ENCODE data around the gene AKIRIN2.
"Not testable (repeated sequence)": the region's sequence is repeated elsewhere in the genome, so short reads cannot be mapped to it uniquely, and the experiment has no call there.

AKIRIN2 gene

GRCh38 chr6:87687296-87687695, 14.7 kb downstream of the AKIRIN2 start:
- DNase-seq: no peak

- DNase-seq: not testable (repeated sequence)
Observed at GRCh38 chr6:87686636-87687205, 15.3 kb downstream of the AKIRIN2 start.

DNA sequence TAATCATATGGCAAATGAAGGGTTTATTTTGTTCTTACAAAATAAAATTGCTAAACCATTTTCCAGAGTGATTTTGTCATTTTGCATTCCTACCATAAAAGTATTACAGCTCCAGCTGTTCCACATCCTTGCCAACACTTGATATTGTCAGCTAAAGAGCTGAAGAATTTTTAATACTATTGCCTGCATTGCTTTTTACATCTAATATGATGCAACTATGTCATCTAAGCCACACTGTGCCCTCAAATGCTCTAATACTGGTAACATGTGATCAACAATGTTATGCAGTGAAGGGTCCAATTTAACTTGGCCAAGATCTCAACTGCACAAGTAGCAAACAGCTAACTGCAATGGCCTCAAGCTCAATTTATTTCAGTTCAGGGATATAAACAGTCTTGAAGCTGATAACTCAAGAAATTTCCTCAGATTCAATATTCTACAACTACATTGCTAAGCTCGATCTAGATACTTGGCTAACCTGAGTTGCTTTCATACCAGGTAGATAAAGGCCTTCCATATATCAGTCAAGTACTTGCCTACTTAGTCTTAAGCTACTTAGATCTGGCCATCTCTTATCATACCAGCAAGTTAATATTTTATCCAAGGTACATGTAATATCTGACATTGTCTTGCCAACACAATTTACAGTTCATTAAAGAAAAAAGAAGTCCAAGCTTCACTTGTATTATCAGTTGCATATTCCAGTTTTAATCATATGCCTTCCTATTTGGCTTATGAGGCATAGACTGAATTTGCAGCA, 17.0 kb downstream of the AKIRIN2 start:
- no peak for DNase-seq

DNA sequence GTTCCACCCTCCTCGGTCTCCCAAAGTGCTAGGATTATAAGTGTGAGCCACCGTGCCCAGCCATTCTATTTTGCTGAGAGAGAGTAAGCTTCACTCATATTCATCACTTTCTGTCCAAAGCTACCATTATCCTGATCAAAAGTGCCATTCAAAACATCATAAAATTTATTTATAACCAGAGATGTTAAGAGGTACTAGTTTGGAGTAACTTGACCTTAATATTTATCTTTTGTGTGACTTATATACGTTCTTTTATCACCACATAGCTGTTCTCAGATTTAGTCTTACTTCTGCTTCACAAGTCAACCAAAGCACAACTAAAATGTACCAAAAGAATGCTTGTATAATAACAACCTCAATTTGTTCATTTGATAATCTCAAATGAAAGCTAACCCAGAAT, 18.1 kb downstream of the AKIRIN2 start:
- DNase-seq: no peak

- DNase-seq: no peak
Observed at GRCh38 chr6:87682310-87682709, 19.7 kb downstream of the AKIRIN2 start.

DNA sequence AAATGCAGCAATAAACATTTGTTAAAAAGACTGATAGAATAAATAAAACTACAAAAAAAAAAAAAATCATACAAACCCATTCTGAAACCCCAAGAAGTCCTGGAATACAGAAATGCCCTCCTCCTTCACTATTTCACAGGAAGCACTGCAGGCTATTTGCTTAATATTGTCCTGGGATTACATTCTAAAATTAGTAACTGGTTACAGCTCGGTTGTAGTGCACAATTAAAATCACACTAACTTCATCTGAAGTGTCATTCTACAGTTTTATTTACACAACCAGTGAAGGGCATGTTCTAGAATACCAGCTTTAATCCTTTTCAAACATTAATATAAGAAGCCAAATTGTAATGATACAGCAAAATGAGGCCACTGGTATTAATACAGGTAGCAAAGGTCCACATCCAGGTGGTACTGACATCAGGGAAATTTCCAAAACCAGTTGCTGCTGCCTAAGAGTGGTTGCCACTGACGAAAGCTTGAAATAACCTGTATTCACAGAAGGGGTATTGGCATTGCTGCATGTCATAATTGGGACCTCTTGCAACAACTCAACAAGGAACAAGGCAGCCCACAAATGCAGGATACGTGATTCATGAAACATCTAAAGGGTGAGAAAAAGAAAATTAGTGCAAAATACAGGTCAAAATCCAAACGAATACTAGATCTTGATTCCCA, 26.9 kb downstream of the AKIRIN2 start:
- DNase-seq: no peak

GRCh38 chr6:87674290-87674689, 27.7 kb downstream of the AKIRIN2 start:
- DNase-seq: no peak

DNA sequence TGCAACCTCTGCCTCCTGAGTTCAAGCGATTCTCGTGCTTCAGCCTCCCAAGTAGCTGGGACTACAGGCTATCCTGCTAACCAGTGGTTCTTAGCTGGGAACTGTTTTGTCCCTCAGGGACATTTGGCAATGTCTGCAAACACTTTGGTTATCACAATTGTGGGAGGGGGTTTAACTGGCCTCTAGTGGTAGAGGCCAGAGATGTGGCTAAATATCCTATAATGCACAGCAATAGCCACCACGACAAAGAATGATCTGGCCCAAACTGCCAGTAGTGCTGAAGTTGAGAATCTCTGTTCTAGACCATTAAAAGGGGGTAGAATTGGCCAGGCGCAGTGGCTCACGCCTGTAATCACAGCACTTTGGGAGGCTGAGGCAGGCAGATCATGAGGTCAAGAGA, 28.8 kb downstream of the AKIRIN2 start:
- no peak for DNase-seq

- DNase-seq: no peak
Observed at GRCh38 chr6:87672641-87673040, 29.4 kb downstream of the AKIRIN2 start.

- no peak for DNase-seq
Observed at GRCh38 chr6:87671555-87672029, 30.4 kb downstream of the AKIRIN2 start.

GRCh38 chr6:87670707-87671106, 31.3 kb downstream of the AKIRIN2 start:
- DNase-seq: no peak

- DNase-seq: no peak
Observed at GRCh38 chr6:87669051-87669450, 33.0 kb downstream of the AKIRIN2 start.

DNA sequence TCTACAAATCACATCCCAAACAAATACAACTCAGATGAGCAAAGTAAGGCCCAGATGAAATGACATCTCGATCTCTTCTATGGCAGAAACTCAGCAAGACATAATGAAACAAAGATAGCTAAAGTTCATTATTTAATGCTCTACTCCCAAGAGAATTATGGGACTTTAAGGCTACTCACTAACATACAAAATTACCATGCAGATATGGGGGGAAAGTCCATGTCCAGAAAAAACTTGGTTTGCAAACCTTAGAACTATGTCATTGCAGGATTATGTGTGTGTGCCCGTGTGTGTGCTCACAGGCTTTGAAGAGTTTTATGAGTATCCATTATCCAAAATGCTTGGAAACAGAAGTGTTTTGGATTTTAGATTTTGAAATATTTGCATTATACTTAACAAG, 34.0 kb downstream of the AKIRIN2 start:
- no peak for DNase-seq

GRCh38 chr6:87667032-87667431, 35.0 kb downstream of the AKIRIN2 start:
- no peak for DNase-seq

DNA sequence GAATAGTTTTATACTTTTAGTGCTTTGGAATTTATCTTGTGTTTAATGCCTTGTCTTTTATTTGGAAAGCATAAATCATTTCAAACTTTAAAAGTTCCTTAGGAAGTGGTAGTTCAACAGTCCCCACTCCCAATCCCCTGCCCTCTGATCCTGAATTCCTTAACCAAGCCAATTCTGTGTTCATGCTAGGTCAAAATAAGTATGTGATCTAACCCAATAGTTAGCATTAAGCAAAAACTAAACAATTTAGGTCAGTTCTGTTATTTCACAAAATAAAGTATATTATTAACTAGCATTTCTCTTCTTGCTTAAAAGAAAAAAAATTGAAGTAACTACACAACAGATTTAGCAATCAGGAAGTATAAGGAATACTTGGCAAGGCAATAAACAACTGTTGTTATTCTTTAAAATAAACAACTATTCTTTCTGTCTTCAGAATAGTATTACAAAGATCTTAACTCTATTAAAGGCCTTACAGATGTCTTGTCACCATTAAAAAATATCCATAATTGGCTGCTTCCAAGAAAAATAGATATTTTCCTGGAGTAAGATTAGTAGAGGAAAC, 37.0 kb downstream of the AKIRIN2 start:
- DNase-seq: no peak

DNA sequence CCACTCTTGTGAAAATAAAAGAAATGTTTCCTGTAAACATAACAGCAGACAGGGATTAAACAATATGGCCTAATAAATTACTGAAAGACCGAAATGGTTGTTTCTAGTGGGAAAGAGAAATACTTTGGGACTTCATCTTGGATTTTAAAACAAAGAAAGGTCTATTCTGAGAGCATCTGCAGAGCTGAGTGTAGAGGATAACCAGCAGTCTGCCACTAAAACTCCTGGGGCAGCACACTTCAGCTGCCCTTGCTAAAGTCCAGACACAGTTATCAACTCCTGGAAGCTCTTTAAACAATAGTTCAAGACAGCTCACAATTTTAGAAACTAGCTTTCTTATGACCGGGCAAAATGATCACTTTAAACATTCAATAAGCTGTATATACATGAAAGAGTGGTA, 38.6 kb downstream of the AKIRIN2 start:
- DNase-seq: no peak

DNA sequence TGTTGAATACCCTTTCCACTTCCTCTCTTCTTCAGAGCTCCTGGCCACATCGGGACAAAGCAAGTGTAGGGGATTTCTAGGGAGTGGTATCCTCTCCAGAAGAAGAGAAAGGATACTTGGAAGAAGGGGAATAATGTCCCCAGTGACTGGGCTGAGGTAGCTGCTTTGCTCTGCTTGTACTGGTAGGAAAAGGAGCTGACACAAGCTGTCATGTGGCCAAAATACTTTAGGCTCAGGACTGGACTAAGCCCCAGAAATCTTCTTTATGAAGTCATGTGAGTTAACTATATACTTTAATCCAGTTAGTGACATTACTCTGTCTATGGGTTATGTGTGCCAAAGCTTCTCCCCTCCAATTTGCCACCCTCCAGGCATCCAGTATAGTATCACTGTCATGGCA, 40.5 kb downstream of the AKIRIN2 start:
- no peak for DNase-seq

DNA sequence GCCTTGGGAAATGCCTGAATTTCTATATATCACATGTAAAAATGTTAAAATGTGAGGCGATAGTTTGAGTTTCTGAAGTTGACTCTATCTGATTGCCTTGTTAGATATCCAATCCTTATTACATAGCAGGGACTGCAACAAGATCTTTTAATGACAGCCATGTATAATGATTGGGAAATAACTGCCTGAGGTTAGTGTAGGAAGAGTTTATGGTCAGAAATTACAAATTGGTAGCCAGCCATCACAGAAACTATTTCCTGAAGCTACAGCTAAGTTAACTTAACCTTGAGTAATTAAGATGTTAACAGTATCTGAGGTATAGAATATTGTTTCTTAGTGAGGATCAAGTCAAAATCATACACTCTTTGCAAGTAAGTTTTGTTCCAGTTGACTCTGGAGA, 41.0 kb downstream of the AKIRIN2 start:
- no peak for DNase-seq

DNA sequence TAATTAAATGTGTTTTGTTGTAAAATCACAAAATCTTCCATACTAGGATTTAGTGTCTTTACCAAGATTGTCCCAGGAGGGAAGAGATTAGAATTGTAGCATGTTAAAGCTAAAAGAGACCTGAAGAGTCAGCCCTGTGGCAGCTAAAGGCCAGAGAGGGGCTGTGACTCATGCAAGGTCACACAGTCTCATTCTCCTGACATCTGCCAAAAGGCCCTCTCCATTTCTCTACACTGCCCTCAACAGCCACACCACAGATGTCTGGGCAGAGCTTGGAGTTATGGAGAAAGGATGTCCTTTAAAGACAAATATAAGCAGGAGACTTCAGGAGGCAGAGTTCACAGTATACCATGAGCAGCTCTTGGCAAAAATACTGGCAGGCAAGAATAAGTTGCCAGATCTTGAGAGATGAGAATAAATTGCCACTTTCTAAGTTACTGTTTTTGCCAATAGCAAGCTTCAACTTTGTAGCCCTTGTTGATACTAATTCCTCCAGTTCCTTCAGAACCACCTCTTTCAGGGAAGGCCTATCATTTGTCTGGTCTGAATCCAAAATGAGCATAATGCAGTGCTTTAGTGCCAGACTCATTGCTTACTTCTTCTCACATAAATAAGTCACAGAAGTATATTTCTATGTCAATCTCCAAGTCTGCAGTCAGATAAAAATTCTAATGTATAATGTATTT, 41.7 kb downstream of the AKIRIN2 start:
- DNase-seq: no peak

DNA sequence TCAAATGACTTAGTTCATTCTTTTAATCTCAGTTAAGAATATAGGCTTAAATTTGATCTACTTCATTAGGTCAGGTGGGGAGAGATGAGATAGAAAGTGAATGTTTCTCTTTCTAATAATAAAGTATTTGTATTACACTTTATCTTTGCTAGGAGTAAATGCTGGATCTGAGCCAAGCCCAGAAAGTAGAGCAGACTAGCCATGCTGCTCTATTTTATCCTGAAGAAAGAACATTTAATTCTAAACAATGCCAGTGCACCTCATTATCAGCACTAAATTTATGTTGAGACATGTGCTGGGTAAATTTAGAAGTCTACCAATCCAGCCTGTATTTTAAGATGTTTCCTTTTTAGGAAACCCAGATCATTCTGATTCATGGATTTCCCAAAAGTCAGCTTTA, 43.5 kb downstream of the AKIRIN2 start:
- no peak for DNase-seq

GRCh38 chr6:87656857-87657256, 45.2 kb downstream of the AKIRIN2 start:
- peak in 3 of 6 experiments; percentile 8 to 42 (median 24) for DNase-seq

DNA sequence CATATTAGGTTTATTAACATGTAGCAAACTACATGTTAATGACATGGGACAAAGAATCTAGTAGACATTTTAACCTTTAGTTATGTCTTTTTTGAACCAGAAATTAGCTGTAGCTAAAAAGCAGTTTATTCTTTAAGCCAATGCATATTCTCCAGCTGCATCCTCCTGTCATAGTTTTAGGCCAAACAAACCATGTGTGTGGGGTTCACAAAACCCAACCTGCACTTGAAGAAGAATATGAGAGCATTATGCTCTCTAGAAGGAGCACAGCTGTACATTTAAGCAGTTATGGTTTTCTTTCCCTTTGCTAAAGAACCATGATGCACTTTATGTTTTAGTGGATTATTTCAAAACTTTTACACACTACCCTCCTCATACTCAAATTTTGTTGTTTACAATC, 46.2 kb downstream of the AKIRIN2 start:
- no peak for DNase-seq

- no peak for DNase-seq
Observed at GRCh38 chr6:87654875-87655454, 47.1 kb downstream of the AKIRIN2 start.
